GM18868 (cell line): ENCODE measurements around the gene CCDC63.
"Not testable (repeated sequence)": the region's sequence is repeated elsewhere in the genome, so short reads cannot be mapped to it uniquely, and the experiment has no call there.

Experiments used
- ATAC-seq: cut with Tn5 transposase; IDR thresholded peaks from one replicate; pipeline ENCODE4 v1.9.1; 2021; ENCODE audit warnings: mild to moderate bottlenecking, moderate library complexity; ENCODE audit not compliant: unreplicated experiment

Gene CCDC63

GRCh38 chr12:110948041-110948440 lies 101.3 kb downstream of the CCDC63 start:
- ATAC-seq: no peak

DNA sequence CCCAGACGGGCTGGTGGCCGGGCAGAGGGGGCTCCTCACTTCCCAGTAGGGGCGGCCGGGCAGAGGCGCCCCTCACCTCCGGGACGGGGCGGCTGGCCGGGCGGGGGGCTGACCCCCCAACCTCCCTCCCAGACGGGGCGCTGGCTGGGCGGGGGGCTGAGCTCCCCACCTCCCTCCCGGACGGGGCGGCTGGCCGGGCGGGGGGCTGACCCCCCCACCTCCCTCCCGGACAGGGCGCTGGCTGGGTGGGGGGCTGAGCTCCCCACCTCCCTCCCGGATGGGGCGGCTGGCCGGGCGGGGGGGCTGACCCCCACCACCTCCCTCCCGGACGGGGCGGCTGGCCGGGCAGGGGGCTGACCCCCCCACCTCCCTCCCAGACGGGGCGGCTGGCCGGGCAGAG lies 103.7 kb downstream of the CCDC63 start:
- not testable (repeated sequence) for ATAC-seq

DNA sequence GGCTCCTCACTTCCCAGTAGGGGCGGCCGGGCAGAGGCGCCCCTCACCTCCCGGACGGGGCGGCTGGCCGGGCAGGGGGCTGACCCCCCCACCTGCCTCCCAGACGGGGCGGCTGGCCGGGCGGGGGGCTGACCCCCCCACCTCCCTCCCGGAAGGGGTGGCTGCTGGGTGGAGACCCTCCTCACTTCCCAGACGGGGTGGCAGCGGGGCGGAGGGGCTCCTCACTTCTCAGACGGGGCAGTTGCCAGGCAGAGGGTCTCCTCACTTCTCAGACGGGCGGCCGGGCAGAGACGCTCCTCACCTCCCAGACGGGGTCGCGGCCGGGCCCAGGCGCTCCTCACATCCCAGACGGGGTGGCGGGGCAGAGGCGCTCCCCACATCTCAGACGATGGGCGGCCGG lies 104.1 kb downstream of the CCDC63 start:
- ATAC-seq: not testable (repeated sequence)
